ENCODE measurements around the gene SPG7. TPM values are rescaled to one million over a fixed set of nuclear protein-coding genes. Genes with fewer than 3 reads are reported as not detected.

Gene SPG7
- total RNA-seq, 1 donor from 2014 or later = 166 TPM

DNA sequence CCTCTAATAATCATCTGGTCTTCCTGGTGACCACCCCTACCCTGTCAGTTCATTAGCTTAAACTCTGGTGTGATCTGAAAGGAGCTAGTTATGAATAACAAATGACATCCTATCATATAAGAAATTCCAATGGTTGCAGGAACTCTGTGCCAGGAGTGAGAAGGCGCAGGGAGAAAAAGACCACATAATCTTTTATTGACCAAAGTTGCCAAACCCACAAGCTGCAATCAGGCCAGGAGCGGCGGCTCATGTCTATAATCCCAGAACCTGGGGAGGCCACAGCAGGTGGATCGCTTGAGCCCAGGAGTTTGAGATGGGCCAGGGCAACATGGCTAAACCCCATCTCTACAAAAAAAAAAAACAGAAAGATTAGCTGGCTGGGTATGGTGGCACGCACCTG, 41.3 kb upstream of the SPG7 start:
- Mint-ChIP-seq H3K4me3 (ENCODE audit: unreplicated experiment) (peak overlapping the region; percentile 58), H3K4me1 (ENCODE audit: low read depth, unreplicated experiment) (peaks cover 29% of the 10 kb centered on the region), H3K36me3 (ENCODE audit: unreplicated experiment) (peaks cover 5% of the 10 kb centered on the region), H3K27ac (ENCODE audit: unreplicated experiment) (no peak overlapping the region), H3K9me3 (ENCODE audit: unreplicated experiment) (peaks cover 6% of the 10 kb centered on the region), H3K27me3 (ENCODE audit: unreplicated experiment) (peaks cover 4% of the 10 kb centered on the region)
- DNase-seq = no peak
- TF ChIP-seq, protein P1, sequence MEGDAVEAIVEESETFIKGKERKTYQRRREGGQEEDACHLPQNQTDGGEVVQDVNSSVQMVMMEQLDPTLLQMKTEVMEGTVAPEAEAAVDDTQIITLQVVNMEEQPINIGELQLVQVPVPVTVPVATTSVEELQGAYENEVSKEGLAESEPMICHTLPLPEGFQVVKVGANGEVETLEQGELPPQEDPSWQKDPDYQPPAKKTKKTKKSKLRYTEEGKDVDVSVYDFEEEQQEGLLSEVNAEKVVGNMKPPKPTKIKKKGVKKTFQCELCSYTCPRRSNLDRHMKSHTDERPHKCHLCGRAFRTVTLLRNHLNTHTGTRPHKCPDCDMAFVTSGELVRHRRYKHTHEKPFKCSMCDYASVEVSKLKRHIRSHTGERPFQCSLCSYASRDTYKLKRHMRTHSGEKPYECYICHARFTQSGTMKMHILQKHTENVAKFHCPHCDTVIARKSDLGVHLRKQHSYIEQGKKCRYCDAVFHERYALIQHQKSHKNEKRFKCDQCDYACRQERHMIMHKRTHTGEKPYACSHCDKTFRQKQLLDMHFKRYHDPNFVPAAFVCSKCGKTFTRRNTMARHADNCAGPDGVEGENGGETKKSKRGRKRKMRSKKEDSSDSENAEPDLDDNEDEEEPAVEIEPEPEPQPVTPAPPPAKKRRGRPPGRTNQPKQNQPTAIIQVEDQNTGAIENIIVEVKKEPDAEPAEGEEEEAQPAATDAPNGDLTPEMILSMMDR (IDR thresholded peaks at IDR 0.05; ENCODE audit: partially characterized antibody, unreplicated experiment) = no peak

DNA sequence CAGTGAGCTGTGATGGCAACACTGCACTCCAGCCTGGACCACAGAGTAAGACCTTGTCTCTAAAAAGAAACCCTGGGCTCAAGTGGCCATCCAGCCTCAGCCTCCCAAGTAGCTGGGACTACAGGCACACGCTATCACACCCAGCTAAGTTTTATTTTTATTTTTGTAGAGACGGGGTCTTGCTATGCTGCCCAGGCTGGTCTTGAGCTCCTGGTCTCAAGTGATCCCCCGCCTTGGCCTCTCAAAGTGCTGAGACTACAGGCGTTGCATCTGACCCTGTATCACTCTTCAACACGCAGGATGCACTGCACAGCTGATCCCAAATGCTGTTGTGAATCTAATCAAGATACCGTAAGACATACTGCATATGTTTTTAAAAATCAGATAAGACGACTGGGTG, 40.8 kb upstream of the SPG7 start:
- TF ChIP-seq, protein P1 (IDR thresholded peaks at IDR 0.05; ENCODE audit: partially characterized antibody, unreplicated experiment) = no peak
- Mint-ChIP-seq H3K4me1 (ENCODE audit: low read depth, unreplicated experiment) (peaks cover 34% of the 10 kb centered on the region), H3K27ac (ENCODE audit: unreplicated experiment) (no peak overlapping the region), H3K4me3 (ENCODE audit: unreplicated experiment) (no peak overlapping the region), H3K9me3 (ENCODE audit: unreplicated experiment) (peaks cover 9% of the 10 kb centered on the region), H3K27me3 (ENCODE audit: unreplicated experiment) (peaks cover 4% of the 10 kb centered on the region), H3K36me3 (ENCODE audit: unreplicated experiment) (peaks cover 5% of the 10 kb centered on the region)
- no peak for DNase-seq

DNA sequence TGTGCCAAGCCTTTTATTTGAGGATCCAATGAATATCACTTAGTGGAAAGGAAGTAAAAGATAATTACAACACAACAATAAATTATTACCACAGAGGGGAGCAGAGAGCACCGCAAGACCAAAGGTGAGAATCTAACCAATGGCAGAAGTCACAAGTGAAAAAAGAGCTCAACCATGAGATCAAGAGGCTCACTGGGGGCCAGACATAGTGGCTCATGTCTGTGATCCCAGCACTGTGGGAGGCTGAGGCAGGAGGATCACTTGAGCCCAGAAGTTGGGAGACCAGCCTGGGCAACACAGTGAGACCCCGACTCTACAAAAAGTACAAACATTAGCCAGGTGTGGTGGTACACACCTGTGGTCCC, 35.5 kb upstream of the SPG7 start:
- Mint-ChIP-seq H3K9me3 (ENCODE audit: unreplicated experiment) (peaks cover 12% of the 10 kb centered on the region), H3K4me3 (ENCODE audit: unreplicated experiment) (peak overlapping the region; percentile 75), H3K27ac (ENCODE audit: unreplicated experiment) (peak overlapping the region; percentile 71), H3K4me1 (ENCODE audit: low read depth, unreplicated experiment) (peaks cover 48% of the 10 kb centered on the region), H3K27me3 (ENCODE audit: unreplicated experiment) (no peaks in the 10 kb centered on the region), H3K36me3 (ENCODE audit: unreplicated experiment) (no peaks in the 10 kb centered on the region)
- DNase-seq = no peak
- TF ChIP-seq, protein P1 (IDR thresholded peaks at IDR 0.05; ENCODE audit: partially characterized antibody, unreplicated experiment) = no peak

DNA sequence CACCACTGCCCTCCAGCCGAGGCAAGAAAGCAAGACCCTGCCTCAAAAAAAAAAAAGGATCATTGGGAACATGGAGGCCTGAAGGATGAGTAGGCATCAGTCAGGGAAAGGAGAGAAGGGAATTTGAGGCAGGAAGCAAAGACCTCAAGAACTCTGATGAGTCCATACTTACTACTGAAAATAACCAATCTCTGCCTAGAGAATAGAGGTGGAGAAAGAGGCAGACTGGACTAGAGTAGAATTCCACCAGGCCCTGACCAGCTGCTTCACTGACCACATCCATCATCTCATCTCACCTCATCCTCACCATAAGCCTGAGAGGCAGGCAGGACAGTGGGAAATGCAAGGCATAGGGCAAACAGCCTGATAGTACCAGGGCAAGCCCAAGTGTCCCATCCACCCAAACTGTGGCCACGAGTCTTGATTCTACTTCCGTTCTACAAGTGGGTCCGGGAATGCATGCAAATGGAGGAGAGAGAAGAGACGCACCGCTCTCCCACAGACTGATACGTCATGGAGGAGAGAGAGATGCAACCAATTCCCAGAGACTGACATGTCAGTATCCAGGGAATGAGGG, 35.0 kb upstream of the SPG7 start:
- Mint-ChIP-seq H3K36me3 (ENCODE audit: unreplicated experiment) (no peaks in the 10 kb centered on the region), H3K27me3 (ENCODE audit: unreplicated experiment) (no peaks in the 10 kb centered on the region), H3K9me3 (ENCODE audit: unreplicated experiment) (peaks cover 12% of the 10 kb centered on the region), H3K4me3 (ENCODE audit: unreplicated experiment) (no peak overlapping the region), H3K27ac (ENCODE audit: unreplicated experiment) (peak overlapping the region; percentile 2), H3K4me1 (ENCODE audit: low read depth, unreplicated experiment) (peaks cover 51% of the 10 kb centered on the region)
- DNase-seq = no peak
- TF ChIP-seq, protein P1 (IDR thresholded peaks at IDR 0.05; ENCODE audit: partially characterized antibody, unreplicated experiment) = no peak

DNA sequence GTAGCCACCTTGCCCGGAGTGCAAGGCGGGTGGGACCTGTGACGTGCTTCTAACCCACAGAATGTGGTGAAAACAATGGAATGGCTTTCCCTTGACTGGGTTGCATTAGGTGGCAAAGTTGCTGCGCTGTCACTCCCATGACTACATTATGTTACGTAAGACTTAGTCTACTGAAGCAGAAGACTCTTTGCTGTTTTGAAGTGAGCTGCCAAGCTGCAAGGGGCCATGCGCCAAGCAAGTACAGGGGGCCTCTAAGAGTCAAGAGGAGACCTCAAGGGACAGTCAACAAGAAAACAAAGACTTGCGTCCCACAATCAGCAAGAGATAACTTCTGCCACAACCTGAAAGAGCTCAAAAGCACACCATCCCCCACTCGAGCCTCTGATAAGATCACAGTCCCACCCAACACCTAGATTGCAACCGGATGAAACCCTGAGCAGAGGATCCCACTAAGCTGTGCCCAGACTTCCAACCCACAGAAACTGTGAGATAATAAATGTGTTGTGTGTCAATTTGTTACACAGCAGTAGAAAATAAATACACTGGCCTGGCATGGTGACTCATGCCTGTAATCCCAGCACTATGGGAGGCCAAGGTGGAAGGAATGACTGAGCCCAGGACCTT, 34.3 kb upstream of the SPG7 start:
- peaks cover 12% of the 10 kb centered on the region for H3K9me3 Mint-ChIP-seq (ENCODE audit: unreplicated experiment)
- TF ChIP-seq, protein P1 (IDR thresholded peaks at IDR 0.05; ENCODE audit: partially characterized antibody, unreplicated experiment) = no peak
- H3K27ac Mint-ChIP-seq (ENCODE audit: unreplicated experiment) = no peak overlapping the region
- no peak for DNase-seq
- no peaks in the 10 kb centered on the region for H3K27me3 Mint-ChIP-seq (ENCODE audit: unreplicated experiment)
- H3K4me1 Mint-ChIP-seq (ENCODE audit: low read depth, unreplicated experiment) = peaks cover 58% of the 10 kb centered on the region
- H3K4me3 Mint-ChIP-seq (ENCODE audit: unreplicated experiment) = peak overlapping the region; percentile 62
- H3K36me3 Mint-ChIP-seq (ENCODE audit: unreplicated experiment) = no peaks in the 10 kb centered on the region
